Epithelial cell of esophagus (primary cell): Measurements from ENCODE around the gene INPP5A.

ENCODE experiments used
- DNase-seq: peaks from one replicate; pipeline ENCODE4 v3.0.0; 2010; ENCODE audit warnings: low read depth
- H3K4me3 ChIP-seq: 2 replicates; pipeline ENCODE4 v1.5.1; 2011; ENCODE audit warnings: mild to moderate bottlenecking, low read length, control low read depth
- CTCF ChIP-seq: IDR thresholded peaks from 2 replicates; pipeline ENCODE4 v1.5.1; 2011; ENCODE audit warnings: low read depth, mild to moderate bottlenecking, low read length, control low read depth, inconsistent platforms; ENCODE audit not compliant: insufficient read depth; ENCODE audit errors: missing control alignments

INPP5A gene

DNA sequence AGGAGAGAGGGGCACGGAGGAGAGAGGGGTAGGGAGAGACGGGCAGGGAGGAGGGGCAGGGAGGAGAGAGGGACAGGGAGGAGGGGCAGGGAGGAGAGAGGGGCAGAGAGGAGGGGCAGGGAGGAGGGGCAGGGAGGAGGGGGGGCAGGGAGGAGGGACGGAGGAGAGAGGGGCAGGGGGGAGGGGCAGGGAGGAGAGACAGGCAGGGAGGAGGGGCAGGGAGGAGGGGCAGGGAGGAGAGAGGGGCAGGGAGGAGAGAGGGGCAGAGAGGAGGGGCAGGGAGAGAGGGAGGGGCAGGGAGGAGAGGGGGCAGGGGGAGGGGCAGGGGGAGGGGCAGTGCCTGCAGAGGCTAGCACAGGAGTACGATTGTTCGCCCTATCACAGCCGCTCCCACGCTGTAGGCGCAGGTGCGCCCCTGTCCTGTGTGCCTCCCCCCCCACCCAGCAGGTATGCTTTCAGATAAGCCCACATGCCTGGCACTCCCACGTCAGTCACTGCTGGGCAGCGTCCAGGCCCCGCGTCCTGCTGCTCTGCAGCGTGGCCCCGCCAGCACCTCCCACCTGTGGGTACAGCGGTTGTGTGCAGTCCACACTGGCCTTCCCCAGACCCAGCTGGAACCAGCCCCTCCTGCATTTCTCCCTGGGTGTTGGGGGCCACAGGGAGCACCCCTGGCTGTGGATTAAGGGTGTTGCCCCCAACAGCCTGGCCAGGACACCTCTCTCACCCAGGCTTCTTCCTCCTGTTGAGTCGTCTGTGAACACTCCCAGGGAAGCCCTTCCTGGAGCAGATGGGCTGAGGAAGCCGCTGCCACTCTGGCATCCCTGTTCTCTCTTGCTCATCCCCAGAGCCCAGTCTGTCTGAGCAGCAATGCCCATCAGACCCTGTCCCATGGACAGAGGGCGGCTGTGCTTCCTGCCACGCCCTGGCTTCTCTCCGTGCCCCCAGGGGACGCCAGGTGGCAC, 237.6 kb downstream of the INPP5A start:
- no peak for TF ChIP-seq CTCF
- no peak overlapping the region for H3K4me3 ChIP-seq
- no peak for DNase-seq

- no peak for TF ChIP-seq CTCF
- no peak overlapping the region for H3K4me3 ChIP-seq
- no peak for DNase-seq
Observed at GRCh38 chr10:132776186-132776585, 238.6 kb downstream of the INPP5A start.

DNA sequence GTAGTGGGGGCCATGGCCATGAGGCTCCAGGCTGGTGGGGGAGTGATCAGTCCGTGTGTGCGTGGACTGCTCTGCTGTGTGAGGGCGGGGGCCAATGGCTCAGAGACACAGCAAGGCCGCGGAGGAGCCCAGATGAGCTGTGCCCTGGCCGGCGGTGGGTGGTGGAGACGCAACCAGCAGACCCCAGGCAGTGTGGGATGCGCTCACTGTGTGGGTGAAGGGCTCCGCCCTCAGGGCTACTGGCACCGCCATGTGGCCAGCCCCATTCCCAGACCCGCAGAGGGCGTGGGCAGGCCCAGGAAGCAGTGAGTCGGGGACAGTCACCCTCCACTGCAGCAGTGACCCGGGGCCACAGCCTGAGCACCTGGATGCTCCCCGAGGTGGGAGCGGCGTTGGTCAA, 239.2 kb downstream of the INPP5A start:
- DNase-seq, result no peak
- TF ChIP-seq CTCF, result no peak

DNA sequence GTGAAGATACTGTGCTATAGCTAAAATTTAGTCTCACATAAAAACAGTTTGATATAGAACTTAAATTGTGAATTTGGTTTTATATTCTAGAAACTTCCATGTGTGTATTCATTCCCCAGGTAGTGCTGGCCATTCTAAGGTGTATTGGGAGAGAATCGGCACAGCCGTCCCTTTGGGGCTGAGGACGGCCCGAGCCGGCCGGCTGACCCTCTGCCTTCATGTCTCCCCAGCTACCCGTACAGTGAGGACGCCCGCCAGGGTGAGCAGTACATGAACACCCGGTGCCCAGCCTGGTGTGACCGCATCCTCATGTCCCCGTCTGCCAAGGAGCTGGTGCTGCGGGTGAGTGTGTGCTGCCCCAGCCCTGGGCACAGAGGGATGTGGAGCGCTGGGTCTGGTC, 239.9 kb downstream of the INPP5A start:
- DNase-seq, result no peak
- no peak overlapping the region for H3K4me3 ChIP-seq
- no peak for TF ChIP-seq CTCF

More for the DNA sequence above, 239.2 kb downstream of the INPP5A start:
- no peak overlapping the region for H3K4me3 ChIP-seq

DNA sequence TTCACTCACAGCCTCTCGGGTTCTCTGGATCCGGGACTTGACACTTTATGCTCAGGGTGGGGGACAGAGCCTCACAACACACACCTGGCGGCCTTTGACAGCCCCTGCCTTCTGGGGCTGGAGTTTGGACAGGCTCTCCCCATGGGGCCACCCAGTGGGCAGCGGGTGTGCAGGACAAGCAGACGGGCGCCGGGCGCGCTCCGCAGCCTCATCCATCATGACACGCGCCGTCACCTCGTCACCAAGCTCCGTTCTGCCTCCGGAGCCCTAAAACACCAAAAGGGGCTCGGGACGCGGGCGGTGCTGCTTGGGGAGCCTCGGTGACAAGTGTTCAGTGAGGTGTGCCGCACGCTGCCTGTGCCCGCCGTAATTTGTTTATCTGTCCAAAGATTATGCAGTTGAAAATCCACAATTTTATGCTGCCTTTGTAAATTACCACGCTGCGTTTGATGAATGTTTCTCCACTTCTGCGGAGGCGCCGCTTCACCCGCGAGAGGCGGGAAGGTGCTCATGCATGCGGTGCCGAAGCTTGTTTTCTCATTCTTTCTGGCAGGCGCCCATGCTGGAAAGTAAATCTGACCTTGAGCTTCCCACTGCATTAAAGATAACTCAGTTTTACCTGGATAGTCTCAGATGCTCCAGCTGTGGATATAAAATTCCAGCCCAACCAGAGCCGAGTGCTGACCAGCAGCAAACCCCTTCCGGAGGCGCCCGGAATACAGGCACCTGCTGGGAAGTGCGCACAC, 242.1 kb downstream of the INPP5A start:
- no peak overlapping the region for H3K4me3 ChIP-seq
- no peak for TF ChIP-seq CTCF
- no peak for DNase-seq

- no peak for TF ChIP-seq CTCF
- DNase-seq, result no peak
- no peak overlapping the region for H3K4me3 ChIP-seq
Observed at GRCh38 chr10:132780356-132780755, 242.8 kb downstream of the INPP5A start.

GRCh38 chr10:132781556-132781955, 244.0 kb downstream of the INPP5A start:
- H3K4me3 ChIP-seq, result no peak overlapping the region
- TF ChIP-seq CTCF, result no peak
- DNase-seq, result no peak
